Measurements from ENCODE around the gene FAM170B.

FAM170B gene

DNA sequence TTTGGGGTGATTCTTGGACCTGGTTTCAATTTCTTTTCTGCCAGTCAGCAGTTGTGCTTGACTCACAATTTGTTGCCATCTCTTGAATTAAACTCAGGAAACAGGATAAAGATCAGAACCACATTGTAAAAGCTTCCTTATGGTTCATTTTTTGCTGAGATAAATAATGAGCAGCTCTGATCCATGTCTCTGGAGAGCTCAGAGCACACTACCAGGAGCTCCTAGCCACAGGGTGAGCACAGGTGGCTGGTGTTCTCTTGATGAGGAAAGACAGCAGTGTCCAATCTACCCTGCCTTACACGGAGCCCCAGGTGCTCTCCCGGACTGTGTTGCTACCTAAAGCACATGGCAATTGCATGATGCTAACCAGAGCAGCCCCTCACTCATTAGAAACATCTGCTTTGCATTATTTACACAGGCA is 17.2 kb upstream of the FAM170B start:
- no peak for DNase-seq

DNA sequence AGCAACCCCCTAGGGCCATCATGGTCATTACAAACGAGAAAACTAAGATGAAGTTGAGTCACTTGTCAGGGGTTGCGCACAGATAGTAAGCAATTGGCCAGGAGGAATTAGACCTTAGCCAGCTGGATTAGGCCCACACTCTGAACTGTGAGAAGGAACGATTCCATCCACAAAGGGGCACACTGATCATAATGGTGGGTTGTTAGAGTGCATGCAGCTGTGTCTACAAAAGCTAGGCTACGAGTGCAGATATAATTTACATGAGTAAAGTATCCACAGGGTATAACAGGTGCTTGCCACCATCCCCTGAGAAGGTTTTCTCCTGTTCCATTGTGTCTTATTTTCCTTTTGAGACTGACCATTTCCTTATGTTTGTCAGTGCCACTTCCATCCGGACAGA is 16.6 kb upstream of the FAM170B start:
- DNase-seq = no peak

DNA sequence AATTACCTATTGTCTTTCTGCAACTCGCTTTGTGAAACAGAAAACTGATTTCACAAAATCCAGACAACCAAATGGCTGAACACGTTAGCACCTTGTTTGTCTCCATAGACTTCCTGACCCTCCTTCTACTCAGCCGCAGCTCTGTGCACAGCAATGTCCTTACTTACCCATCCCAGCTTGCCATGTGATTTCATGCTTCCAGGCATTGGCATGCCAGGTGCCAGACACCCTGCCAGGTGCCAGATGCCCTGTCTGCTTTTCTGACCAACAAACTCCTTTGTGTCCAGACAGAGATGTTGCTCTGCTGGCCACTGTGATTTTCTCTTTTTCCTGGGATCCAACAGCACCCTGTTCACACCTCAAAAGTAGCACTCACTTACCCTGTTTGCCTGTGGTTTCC is 16.1 kb upstream of the FAM170B start:
- DNase-seq = no peak

DNA sequence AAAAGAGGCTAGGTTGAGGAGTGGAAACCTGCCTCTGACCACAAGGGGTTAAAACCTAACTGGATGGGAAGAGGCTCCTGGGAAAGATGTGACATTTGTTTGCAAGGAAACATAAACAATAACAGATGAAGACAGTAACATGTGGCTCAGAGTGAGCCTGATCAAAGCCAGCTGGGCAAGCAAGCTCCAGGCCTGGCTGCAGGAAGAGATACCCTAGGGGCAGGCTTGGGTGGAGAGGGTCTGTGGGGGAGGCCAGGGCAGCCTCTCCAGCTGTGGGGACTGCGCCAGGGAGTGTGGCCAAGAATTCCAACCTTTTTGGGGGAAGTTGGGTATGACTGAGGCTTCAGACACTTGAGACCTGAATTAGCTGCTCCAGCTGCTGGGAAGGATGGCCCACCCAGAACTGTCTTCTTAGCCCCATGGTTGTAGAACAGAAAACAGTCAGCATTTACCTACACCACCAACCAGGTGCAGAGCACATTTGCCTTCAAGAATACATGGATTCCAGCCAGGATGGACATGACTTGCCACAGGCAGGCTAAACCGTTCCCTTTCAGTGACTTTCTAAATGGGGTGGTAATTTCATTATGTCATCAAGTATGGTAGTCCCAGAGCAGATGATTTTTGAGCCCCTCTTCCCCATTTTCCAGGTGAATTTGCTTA is 10.4 kb upstream of the FAM170B start:
- DNase-seq = no peak

DNA sequence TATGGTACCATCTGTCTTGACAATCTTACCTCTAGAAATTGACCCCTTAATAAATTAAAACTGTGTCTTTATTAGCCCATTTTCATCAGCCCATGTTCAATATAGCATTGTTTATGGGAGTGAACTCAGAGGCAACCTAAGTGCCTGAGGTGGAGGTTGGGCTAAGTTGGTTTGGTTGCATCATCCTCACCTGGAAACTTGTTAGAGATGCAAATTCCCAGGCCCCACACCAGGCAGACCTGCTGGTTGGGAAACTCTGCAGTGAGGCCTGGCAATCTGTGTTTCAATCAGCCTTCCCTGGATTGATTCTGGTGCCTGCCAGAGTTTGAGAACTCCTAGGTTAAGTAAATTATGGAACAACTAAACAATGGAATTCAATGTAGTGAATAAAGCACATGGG is 9.4 kb upstream of the FAM170B start:
- DNase-seq = no peak

DNA sequence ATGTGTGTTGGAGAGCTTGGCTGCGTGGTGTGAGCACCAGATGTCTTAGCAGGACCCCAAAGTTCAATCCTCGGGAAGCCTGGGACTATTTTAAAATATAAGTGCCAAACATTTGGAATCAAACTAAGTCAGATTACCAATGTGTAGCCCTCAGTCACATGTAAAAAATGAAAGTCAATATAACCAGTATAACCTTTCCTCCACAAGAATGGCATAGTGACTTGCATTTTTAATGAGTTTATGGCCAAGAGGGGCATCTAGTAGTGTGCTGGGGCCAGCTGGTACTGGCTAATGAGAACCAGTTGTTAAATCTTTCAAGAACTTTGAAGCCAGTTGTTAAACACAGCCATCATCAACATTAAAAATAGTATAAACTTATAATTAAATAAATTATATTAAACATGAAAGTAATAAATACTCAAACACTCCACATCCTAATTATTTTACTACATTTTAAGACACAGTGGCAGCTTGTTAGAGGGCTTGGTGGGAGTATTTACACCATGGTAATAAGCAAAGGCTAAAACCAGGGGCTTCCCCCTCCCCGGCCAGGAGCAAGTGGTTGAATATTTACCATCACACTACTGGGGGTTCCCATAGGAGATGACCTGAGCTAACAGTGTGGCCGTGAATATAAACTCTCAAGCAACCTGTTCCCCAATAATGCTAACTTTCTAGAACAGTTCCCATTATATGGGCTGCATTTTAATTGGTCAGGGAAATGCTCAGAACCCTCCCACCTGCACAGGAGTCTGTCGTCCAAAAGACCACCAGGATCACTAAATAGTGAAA is 7.9 kb upstream of the FAM170B start:
- DNase-seq = no peak

DNA sequence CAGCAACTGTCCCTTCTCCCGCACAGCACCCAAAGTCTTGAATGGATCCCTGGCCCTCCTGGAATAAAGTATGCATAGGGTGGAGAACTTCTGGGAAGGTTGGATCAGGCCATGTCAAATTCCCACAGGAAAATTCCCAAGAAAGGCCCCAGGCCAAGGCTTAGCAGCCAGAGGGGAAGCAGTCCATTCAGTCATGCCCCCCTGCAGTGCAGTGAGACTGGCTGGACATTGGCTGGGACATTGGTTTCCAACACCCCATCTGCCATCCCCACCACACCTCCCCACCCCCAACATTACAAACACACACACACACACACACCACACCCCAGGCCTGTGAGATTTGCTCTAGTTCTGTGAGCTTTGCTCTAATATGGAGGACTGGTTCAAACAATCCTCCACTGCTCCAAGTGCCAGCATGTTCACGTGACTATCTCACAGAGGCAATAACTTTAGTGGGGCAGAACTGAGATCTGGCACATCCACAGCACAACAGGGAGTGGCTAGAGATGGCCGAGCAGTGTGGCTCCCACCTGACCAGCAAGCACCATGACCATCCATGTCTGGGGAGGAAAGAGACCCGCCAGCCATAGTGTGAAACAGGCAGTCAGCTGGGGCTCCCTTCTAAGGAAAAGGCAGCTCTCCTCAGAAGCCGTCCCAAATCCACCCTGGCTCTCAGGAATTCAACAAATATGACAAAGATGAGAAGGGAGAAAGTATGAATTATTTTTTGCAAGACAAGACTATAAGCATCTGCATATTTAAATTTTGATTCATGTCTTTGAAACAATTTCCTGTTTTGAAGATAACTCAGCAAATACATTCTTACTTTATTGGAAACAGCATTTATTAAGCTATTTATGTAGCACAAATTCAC is 6.7 kb upstream of the FAM170B start:
- DNase-seq = no peak

DNA sequence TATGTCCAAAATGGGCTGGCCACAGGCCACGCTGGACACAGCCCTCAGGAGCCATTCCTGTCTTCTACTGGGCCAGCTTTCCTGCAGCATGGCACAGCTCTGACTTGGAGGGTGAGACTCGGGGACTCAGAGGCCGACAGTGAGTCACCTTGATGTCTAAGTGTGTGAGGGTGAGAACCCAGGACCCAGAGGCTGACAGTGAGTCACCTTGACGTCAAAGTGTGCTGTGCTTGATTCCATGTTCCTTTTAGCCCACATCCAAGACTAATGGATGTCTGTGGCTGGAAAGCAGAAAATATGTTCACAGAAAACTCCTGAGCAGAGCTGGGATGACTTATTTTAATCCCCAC is 6.0 kb upstream of the FAM170B start:
- DNase-seq = no peak

DNA sequence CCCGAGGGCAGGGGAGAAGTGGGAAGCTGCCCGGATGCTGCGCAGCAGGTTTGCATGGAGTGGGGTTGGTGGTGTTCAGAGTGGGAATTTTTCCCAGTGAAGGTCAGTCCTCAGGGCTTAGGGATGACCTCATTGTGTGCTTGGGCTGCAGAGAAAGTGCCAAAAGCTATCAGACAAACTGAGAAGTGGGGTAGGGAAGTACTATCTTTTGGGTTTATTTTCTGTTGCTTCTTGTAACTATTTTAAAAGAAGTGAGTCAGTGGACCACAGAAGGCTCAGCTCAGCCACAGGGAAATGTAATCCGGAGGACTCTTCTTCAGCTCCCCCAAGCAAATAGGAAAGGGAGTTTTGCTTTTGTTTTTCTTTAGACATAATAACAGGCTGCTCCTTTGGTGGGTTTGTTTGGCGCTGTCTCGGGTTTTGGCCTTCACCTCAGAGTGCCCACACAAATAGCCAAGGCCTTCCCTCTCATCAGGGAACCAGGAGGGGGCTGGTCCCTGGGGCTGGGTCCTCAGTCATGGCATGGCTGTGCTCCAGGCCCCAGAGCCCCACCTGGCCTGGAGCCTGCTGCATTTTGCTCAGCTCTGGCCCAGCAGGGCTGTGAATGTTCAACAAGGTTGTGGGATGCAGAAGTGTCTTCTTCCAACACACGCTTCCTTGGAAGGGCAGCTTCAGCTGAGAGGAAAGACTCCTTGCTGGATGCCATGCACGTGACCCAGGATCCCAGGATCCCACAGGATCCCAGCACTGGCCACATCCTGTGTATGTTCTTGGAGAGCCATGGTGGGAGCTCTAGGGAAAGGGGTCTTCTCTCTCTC is 5.4 kb upstream of the FAM170B start:
- no peak for DNase-seq

DNA sequence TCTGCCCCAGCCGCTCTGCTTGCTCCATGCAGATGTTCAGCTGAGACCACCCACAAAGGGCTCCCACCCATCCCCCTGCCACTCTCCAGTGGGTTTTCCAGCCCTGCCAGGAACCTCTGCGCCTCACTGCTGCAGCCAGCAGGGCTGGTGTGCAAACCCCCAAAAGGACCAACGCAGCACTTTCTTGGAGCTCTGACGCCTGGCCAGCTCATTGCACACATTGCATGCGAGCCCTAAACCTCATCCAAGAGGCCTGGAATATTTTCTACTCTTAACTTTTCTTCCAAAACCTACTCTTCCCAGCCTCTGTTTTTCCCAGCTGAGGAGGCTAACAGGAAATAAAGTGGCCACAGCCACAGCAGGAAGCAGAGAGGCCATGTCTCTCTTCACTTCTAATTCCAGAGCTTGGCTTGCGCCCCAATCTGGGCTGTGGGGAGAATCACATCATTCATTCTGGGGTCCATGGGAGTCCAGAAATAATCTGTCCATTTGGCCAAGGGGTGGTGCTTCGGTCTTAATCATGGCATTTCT is 4.6 kb upstream of the FAM170B start:
- DNase-seq = no peak

DNA sequence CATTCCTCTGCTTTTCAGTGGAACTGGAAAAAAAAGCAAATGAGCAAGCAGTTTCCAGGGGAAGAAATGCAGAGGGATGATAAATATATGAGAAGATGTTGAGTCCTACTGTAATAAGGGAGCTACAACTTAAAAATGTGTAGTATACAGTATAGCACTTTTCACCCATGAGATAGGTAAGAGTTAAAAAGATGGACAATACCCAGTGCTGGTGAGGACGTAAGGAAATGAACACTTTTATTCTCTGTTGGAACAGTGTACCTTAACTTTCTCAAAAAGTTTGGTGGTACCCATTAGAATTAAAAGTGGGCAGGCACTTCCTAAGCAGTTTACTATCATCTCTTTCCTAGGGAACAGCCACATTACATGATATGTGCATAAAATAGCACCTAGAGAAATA is 2.7 kb upstream of the FAM170B start:
- DNase-seq = no peak

DNA sequence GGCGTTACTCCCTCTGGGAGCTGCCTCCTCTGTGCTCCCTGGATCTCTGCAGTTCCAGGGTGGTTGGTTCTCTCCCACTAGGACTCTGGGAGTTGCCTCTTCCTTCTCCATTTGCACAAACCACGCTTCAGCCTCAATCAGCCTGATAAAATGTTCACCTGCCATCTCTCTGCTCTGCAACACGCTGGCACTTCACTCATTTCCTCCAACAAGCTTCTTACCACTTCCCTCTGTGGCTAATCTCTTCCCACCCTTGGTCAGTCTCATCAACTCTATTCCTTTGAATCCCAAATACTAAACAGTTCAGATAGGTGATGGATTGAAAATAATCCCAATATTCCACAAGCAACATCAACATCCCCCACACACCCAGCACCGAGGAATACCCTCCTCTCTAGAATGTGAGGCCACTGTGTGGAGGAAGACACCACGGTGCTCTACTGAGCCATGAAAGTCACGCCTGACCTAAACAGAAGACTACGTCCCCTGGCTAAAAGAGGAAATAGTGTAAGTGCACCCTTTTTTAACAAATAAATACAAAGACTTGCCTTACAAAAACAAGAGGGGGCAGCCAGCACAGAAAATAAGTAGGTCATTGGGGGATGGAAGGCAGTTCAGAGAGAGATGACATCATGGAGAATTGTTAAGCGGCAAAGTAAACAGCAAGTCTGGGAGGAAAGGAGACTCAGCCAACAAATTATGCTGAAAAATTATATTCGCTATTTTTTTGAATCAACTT is 1.9 kb upstream of the FAM170B start:
- DNase-seq = no peak

DNA sequence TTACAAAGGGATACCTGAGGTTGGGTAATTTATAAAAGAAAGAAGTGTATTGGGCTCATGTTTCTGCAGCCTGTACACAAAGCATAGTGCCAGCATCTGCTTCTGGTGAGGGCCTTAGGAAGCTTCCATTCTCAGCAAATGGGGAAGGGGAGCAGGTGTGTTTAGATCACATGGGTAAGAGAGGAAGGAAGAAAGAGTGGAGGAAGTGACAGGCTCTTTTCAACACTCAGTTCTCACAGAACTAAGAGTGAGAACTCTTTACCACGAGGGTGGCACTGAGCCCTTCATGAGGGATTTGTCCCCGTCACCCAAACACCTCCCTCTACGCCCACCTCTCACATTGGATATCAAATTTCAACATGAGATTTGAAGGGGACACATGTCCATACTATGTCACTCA is 506 bp upstream of the FAM170B start:
- DNase-seq = no peak

DNA sequence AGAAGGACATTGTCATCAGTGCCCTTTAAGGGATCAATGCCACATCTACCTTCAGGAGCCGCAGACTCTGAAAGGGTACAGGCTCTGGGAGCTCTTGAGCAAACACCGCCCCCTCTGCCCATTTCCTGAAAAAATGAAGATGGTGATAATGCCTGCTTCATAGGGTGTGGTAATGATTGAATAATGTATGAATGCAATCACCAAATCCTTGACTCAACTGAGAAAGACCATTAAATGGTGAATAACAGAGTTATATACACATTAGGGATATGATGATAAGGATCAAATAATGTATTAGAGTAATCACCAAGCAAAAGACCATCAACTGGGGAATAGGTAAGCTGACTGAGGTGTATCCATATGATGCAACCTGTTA is 1.5 kb downstream of the FAM170B start:
- DNase-seq = no peak

DNA sequence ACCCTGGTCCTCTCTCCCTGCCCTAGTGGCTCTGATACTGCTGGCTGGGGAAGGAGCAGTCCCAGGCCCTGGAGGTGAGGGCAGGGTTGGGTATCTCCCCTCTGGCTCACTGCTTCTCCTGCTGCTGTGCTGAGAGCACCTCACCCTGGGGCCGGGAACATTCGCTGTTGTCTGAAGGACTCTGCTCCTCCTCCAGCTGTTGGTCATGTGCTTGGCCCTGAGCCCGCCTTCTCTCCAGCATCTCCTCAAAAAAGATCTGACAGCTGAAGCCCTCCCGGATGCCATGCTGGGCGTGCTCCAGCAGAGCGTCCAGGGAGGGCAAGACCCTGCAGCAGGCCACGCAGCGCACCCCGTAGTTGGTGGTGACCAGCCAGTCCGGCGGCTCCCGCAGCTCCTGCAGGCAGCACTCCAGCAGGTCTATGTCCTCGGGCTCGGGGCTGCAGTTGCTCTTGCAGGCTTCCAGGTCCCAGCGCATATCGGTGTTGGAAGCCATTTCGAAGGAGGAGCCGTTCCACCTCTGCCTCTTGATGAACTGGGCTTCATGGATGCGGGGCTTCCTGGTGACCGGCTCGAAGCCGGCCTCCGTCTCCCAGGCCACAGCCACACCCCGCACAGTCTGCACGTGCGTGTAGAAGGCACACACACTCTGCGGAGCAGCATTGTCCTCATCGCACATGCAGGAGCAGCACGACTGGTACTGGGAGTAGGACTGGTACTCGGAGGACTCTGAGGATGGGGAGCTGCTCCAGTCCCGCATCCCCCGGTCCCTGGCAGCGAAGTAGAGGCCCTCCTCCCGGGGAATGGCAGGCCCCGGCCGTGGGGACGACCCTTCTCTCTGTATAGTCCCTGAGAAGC is 2.1 kb downstream of the FAM170B start:
- no peak for DNase-seq

DNA sequence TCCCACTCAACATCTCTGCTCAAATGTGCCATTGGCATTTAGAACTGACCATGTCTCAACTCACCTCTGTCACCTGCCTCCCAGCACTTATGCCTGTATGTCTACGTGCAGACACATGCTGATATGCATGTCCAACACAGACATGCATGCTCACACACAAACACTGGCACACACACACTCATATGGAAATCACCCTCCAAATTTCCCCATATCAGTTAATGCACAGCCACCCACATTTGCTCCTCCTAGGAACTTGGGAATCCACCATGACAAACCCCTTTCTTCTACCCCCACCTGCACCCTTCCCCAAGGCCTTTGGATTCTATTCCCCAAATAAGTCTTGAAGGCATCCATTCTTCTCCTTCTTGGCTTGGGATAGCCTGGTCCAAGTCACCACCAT is 4.4 kb downstream of the FAM170B start:
- DNase-seq = no peak

DNA sequence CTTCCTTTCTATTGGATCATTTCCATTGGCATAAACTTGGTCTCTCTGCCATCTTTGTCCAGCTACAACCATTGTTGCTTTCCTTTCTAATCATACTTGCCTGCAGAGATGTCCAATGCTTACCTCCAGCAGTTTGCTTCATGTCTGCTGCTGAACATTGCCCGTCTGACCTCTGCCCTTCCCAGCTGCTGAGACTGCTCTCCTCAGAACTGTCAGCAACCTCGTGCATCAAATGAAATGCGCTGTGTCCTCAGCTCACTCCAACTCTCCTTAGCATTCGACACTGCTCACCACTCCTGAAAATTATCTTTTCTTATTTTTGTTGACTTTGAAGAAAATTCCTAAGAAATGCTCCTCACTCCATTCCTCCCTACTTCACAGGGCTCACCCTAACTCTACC is 5.0 kb downstream of the FAM170B start:
- DNase-seq = no peak

DNA sequence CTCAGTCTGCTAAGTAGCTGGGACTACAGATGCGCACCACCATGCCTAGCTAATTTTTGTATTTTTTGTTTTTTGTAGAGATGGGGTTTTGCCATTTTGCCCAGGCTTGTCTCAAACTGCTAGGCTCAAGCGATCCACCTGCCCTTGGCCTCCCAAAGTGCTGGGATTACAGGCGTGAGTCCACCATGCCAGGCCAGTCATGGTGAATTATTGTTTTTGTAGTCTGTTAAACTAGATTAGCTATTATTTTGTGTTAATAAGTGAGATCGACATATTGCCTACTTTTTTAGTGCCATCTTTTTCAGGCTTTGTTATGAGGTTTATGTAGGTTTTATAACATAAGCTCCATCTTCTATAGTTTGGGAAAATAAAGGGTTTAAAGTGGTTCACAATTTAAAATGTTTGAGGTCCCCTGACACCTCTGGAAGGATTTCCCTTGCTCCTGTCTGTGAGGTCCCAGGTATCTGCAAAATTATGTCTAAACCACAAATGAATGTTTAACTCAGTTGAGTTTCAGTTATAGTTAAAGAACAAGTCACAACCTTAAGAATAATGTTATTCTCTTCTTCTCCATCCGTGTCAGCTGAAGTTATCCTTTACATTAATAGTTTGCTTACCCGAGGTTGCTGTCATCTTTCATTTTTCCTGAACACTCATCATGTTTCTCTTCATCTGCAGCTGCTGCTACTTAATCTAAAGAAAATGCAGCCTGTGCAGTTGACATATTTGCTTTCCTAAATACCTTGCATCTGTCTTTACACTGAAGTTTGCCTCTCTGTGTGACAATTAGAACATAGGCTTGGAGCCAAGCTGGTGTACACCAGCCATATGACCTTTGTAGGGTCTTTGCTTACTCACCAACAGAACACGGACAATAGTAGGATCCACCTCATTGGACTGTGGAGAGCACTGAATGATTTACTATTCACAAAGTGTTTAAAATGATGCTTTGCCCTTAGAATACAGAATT is 9.6 kb downstream of the FAM170B start:
- DNase-seq = no peak

DNA sequence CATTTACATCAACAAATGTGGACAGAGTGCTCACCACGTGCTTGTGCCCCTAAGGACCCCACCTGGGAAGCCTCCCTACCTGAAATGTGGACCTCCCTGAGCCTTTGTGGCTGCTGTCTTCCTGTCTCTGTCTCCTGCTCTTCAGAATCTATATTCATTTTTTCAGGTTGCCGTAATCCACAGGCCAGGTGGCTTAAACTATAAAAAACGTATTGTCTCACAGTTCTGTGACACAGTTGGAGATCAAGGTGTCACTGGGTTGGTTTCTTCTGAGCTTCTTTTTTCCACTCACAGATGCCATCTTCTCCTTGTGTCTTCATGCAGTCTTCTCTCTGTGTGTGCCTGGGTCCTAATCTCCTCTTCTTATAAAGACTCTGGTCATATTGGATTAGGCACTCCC is 12.9 kb downstream of the FAM170B start:
- DNase-seq = no peak

DNA sequence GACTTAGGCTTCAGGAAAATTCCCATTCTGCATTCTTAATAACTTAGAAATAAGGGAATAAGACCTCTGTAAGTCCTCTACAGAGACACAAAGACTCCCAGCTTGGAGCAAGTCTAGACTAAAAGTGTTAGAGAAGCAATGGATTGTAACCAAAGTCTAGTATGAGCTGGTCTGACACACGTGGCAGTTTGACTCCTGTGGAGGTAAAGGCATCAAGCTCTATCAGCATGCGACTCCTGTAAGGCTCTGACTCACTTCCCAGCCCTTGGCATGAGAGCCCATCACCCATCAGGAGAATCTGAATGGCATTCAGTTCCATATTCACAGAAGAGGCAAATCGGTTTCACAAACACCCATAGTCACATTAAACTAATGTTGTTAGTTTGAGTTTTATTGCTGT is 14.1 kb downstream of the FAM170B start:
- DNase-seq = no peak

Measured in activated T-cell treated with anti-CD3 and anti-CD28 coated beads, Interleukin-2, amount 50 U/mL, for 1 hour (primary cell).